ENCODE results near the gene HRH1.

The HRH1 gene

GRCh38 chr3:11244121-11244677 is 89.9 kb downstream of the HRH1 start:
- in situ Hi-C loops (cut with HindIII; ENCODE audit: low sequenced_read_pairs) = no loop called here
- TF ChIP-seq, protein P1, sequence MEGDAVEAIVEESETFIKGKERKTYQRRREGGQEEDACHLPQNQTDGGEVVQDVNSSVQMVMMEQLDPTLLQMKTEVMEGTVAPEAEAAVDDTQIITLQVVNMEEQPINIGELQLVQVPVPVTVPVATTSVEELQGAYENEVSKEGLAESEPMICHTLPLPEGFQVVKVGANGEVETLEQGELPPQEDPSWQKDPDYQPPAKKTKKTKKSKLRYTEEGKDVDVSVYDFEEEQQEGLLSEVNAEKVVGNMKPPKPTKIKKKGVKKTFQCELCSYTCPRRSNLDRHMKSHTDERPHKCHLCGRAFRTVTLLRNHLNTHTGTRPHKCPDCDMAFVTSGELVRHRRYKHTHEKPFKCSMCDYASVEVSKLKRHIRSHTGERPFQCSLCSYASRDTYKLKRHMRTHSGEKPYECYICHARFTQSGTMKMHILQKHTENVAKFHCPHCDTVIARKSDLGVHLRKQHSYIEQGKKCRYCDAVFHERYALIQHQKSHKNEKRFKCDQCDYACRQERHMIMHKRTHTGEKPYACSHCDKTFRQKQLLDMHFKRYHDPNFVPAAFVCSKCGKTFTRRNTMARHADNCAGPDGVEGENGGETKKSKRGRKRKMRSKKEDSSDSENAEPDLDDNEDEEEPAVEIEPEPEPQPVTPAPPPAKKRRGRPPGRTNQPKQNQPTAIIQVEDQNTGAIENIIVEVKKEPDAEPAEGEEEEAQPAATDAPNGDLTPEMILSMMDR (IDR thresholded peaks at IDR 0.05; ENCODE audit: low read depth, low read length, missing control alignments) = no peak
- DNase-seq (ENCODE audit: low read depth) = no peak
- no peak overlapping the region for H3K4me3 ChIP-seq (ENCODE audit: low read depth, low read length)

DNA sequence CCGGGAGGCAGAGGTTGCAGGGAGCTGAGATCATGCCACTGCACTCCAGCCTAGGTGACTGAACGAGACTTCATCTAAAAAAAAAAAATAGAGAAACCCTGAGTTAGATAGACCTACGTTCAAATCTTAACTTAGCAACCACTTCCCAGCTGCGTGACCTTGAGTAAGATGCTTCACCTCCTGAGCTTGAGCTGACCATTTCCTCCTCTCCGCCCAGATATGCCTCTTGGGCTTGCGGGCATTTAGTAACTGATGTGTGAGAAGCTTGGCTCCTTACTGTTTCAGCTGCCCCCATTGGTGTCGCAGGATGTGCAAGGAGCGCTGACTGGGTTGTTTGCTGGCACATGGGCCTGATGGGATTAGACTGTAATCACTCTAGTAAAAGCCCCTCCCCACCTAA is 91.0 kb downstream of the HRH1 start:
- in situ Hi-C loops (cut with HindIII; ENCODE audit: low sequenced_read_pairs) = no loop called here
- TF ChIP-seq, protein P1 (IDR thresholded peaks at IDR 0.05; ENCODE audit: low read depth, low read length, missing control alignments) = no peak
- no peak overlapping the region for H3K4me3 ChIP-seq (ENCODE audit: low read depth, low read length)
- DNase-seq (ENCODE audit: low read depth) = no peak

GRCh38 chr3:11245827-11246662 is 91.8 kb downstream of the HRH1 start:
- in situ Hi-C loops (cut with HindIII; ENCODE audit: low sequenced_read_pairs) = no loop called here
- no peak overlapping the region for H3K4me3 ChIP-seq (ENCODE audit: low read depth, low read length)
- no peak for DNase-seq (ENCODE audit: low read depth)
- TF ChIP-seq, protein P1 (IDR thresholded peaks at IDR 0.05; ENCODE audit: low read depth, low read length, missing control alignments) = no peak

DNA sequence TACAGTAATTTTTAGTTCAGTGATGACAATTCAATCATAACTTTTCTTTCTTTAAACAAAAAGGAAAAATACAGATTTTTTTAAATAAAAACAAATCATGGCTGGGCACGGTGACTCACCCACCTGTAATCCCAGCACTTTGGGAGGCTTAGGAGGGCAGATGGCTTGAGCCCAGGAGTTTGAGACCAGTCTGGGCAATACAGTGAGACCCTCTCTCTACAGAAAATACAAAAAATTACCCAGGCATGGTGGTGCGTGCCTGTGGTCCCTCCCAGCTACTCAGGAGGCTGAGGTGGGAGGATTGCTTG is 92.3 kb downstream of the HRH1 start:
- in situ Hi-C loops (cut with HindIII; ENCODE audit: low sequenced_read_pairs) = no loop called here
- DNase-seq (ENCODE audit: low read depth) = no peak
- H3K4me3 ChIP-seq (ENCODE audit: low read depth, low read length) = no peak overlapping the region
- TF ChIP-seq, protein P1 (IDR thresholded peaks at IDR 0.05; ENCODE audit: low read depth, low read length, missing control alignments) = no peak

DNA sequence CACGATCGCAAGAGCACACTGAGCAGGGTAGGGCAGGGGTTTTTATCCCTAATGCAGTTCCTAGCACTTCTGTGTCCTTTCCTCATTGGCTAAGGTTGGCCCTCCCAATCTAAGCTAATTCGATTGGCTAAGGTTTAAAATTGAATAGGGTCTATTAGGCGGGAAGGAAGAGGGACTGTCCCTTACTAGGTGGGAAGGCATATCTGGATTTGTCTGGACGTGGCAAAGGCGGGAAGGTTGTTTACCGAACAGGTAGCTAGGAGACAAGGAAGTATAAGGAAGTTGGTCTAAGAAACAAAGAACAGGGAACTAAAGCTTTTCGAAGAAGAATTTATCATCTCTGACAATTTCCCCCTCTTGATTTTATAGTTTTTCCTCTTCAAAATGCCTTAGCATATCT is 93.1 kb downstream of the HRH1 start:
- no peak for DNase-seq (ENCODE audit: low read depth)
- no peak overlapping the region for H3K4me3 ChIP-seq (ENCODE audit: low read depth, low read length)
- TF ChIP-seq, protein P1 (IDR thresholded peaks at IDR 0.05; ENCODE audit: low read depth, low read length, missing control alignments) = no peak
- in situ Hi-C loops (cut with HindIII; ENCODE audit: low sequenced_read_pairs) = no loop called here

DNA sequence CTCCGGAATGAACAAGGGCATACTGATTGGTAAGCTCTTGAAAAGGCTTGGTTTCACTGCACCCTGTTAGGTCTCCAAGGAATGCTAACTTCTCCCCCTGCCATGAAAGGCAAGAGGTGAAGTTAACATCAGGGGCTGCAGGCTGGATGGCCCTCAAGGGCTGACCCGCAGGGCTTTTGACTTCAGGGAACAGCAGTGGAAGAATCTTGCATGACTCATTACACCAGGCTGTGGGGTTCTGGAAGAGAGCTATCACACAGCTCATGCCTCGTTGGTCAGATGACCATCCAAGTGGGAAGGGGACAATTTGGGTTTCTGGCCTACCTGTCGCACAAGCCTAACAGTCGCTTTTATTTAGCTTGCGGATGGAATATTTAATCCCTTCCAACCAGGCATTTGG is 94.3 kb downstream of the HRH1 start:
- TF ChIP-seq, protein P1 (IDR thresholded peaks at IDR 0.05; ENCODE audit: low read depth, low read length, missing control alignments) = no peak
- in situ Hi-C loops (cut with HindIII; ENCODE audit: low sequenced_read_pairs) = no loop called here
- no peak overlapping the region for H3K4me3 ChIP-seq (ENCODE audit: low read depth, low read length)
- no peak for DNase-seq (ENCODE audit: low read depth)
